T-helper 2 cell treated with Interferon-gamma antibody and Interleukin-4, amounts not matched to agents 100 ng/mL and 5 ng/mL, for 36 hours (primary cell): Measurements from ENCODE around the gene P2RX7. TPM values are rescaled to one million over a fixed set of nuclear protein-coding genes. Genes with fewer than 3 reads are reported as not detected.
"Not testable (repeated sequence)": the region's sequence is repeated elsewhere in the genome, so short reads cannot be mapped to it uniquely, and the experiment has no call there.

ENCODE experiments used
- intact Hi-C: fragments of 100-400 bp; cut with micrococcal nuclease; formaldehyde crosslinking; loops from one replicate; pipeline ENCODE4 v1.15.1; 2023
- total RNA-seq: library from RNA; stranded (reverse); gene quantifications from 2 replicates; pipeline ENCODE4 v1.2.3, GENCODE V29; 2022

Gene P2RX7
- total RNA-seq, 1 donor from 2014 or later: 15.1 TPM

GRCh38 chr12:121131941-121132341 is 735 bp upstream of the P2RX7 start:
- intact Hi-C loops: no loop called here

GRCh38 chr12:121133838-121134237 is 1.2 kb downstream of the P2RX7 start:
- intact Hi-C loops: no loop called here

GRCh38 chr12:121135320-121135719 is 2.6 kb downstream of the P2RX7 start:
- intact Hi-C loops: no loop called here

DNA sequence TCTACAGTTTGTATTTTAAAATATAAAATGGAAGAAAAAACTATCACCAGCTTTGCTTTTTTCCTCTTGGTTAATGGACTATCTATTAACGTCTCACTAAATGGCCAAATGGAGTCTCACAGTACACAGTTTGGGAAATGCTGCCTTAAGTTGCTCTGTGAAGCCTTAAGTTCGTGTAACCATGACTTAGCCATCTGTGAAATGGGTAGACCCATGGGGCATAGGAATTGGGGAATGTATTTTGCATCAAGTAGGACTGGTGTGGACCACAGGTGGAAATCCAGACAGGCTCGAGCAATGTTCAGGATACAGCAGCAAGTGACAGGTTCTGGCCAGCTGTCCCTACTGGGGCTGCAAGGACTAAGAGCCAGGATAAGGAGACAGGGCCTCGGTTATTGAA is 4.8 kb downstream of the P2RX7 start:
- intact Hi-C loops: no loop called here

GRCh38 chr12:121138284-121138683 is 5.6 kb downstream of the P2RX7 start:
- intact Hi-C loops: no loop called here

DNA sequence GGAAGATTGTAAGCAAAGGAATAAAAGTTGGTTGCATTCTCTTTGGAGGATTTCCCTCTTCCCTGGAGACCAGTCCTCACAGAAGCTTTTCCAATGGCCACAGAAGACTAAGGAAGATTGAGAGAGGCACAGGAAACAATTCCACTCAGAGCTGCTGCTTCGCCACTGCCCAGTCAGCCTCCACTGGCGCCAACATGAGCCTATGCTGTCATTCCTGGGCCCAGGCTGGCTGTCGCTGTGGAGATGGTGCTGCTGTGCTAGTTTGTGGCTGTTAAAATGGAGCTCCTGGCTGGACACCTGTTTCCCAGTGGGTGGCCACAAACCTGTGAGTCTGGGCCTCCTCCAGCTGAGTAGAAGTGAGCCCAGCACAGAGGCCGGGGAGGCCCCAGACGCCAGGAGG is 6.6 kb downstream of the P2RX7 start:
- intact Hi-C loops: no loop called here

DNA sequence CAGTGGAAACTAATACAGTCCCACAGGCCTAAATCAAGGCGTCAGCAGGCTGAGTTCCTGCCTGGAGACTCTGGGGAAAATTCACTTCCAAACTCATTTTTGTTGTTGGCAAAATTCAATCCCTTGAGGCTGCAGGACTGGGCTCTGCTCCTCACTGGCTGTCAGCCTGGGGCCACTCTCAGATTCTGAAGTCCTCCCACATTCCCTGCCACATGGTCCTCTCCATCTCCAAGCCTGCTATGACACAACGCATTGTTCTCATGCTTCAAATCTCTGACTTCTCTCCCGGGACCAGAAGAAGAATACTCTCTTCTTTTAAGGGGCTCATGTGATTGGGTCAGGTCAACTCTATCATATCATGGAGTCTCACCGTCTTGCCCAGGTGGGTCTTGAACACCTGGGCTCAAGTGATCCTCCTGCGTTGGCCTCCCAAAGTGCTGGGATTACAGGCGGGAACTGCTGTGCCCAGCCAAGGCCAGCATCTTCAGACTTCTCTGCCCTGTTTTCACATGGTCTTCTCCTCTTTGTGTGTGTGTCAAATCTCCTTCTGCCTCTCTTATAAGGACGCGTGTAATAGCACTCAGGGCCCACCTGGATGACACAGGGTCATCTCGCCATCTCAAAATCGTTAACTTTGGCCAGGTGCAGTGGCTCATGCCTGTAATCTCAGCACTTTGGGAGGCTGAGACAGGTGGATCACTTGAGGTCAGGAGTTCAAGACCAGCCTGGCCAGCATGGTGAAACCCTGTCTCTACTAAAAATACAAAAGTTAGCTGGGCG is 9.7 kb downstream of the P2RX7 start:
- intact Hi-C loops: no loop called here

DNA sequence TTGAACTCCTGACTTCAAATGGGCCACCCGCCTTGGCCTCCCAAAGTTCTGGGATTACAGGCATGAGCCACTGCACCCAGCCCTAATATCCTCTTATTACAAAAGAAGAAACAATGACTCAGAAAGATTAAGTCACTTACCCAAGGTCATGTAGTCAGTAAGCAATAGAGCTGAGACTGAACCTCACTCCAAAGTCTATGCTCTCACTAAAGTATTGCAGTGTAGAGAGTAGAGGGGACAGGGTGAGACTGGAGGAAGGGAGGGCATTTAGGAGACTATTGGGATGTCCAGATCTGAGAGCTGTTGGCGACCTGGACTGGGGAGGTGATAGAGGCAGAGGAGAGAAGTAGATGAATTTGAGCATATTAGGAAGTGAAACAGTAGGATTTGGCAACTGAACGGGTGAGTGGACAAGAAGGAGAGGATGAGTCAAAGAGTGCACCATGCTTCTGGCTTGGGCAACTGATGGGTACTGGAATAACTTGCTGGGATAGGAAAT is 11.8 kb downstream of the P2RX7 start:
- intact Hi-C loops: no loop called here

- intact Hi-C loops: no loop called here
Measured at GRCh38 chr12:121145221-121145620, 12.5 kb downstream of the P2RX7 start.

GRCh38 chr12:121149289-121149688 is 16.6 kb downstream of the P2RX7 start:
- intact Hi-C loops: not testable (repeated sequence)

GRCh38 chr12:121154793-121155375 is 22.2 kb downstream of the P2RX7 start:
- intact Hi-C loops: no loop called here

DNA sequence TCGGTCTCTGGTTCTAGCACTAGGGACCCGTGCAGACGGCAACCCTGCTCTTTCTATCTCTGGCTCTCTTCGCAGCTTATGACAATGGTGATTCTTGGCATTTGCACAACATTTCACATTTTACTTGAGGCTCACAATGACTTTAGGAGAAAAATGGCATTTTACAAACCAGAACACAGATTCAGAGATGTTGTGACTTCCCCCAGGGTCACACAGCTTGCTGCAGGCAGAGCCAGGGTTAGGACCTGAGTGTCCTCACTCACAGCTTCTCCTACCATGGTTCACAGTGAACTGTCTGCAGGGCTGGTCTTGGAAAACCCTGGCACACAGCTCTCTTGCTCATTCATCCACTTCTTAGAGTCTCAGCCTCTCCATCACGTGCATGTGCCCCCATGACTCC is 23.7 kb downstream of the P2RX7 start:
- intact Hi-C loops: no loop called here

- intact Hi-C loops: no loop called here
Measured at GRCh38 chr12:121158085-121158484, 25.4 kb downstream of the P2RX7 start.

- intact Hi-C loops: not testable (repeated sequence)
Measured at GRCh38 chr12:121158728-121159351, 26.2 kb downstream of the P2RX7 start.

DNA sequence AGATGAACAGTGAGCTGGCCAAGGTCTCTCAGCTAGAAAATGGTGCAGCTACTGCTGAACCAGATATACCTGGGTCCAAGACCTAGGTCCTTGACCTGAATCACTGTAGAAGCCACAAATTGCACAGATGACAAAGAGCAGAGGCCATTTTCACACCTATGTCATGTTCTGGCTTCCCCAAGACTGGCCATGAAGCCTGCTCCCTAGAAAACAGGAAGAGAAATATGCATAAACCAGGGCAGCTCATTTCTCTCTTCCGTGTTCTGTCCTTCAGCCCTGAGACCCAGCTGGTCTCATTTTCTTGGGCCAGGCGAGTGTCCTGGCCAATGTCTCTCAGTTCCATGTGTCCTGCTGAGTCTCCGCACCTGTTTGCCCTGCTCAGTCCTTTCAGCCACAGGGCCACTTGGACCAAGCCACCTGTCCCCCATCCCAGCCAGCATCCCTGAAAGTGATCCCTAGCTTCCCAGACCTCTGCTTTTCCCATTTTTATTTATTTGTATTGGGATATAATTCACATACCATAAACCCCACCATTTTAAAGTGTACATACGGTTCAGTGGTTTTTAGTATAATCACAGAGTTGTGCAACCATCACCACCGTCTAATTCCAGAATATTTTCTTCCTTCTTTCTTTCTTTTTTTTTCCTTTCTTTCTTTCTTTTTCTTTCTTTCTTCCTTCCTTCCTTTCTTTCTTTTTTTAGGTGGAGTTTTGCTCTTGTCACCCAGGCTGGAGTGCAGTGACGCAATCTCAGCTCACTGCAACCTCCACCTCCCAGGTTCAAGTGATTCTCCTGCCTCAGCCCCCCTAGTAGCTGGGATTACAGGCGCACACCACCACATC is 27.0 kb downstream of the P2RX7 start:
- intact Hi-C loops: no loop called here

- intact Hi-C loops: no loop called here
Measured at GRCh38 chr12:121162384-121162783, 29.7 kb downstream of the P2RX7 start.

GRCh38 chr12:121162985-121163384 is 30.3 kb downstream of the P2RX7 start:
- intact Hi-C loops: no loop called here

GRCh38 chr12:121164839-121165238 is 32.2 kb downstream of the P2RX7 start:
- intact Hi-C loops: not testable (repeated sequence)

DNA sequence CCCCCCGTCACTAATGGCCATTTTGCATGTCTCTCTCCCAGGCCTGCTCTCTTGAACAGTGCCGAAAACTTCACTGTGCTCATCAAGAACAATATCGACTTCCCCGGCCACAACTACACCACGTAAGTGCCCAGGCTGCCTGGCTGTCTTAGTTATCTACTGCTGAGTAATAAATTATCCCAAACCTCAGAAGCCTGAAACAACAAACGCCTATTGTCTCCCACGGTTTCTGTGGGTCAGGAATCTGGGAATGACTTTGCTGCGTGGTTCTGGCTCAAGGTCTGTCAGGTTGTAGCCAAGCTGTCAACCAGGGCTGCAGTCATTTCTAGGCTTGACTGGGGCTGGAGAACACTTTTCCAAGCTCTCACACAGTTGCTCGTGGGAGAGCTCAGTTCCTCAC is 32.6 kb downstream of the P2RX7 start:
- intact Hi-C loops: no loop called here

- intact Hi-C loops: no loop called here
Measured at GRCh38 chr12:121166356-121166755, 33.7 kb downstream of the P2RX7 start.

DNA sequence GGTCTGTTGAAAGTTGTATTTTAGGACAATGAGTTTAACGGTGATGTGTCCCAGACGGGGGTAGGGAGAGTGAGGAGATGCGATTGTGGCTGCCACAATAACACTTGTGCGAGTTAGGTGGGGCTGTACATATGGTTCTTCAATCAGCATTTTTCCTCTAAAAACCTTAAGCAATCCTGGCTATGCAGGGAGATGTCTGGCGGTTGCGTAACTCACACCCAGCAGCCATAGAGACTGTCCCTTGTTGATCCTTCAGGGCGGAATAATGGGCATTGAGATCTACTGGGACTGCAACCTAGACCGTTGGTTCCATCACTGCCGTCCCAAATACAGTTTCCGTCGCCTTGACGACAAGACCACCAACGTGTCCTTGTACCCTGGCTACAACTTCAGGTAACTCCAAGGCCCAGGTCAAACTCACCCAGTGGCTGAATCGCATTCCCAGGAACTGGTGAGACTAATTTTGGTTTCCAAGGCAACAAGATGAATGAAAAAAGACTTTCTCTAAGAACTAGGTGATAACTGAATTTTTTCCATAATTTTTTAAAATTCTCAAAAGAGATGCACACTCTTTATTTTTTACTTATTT is 34.6 kb downstream of the P2RX7 start:
- intact Hi-C loops: no loop called here
